ENCODE results near the gene TANC1.

TANC1 gene

GRCh38 chr2:159080641-159081040 lies 112.2 kb downstream of the TANC1 start:
- no peaks in the 10 kb centered on the region for H3K36me3 ChIP-seq (ENCODE audit: control insufficient read depth in 2 of 2, insufficient read depth in 2 of 2, low read length in 2 of 2)
- no peak overlapping the region for H3K4me3 ChIP-seq (ENCODE audit: low read length in 2 of 2)
- H3K9ac ChIP-seq (ENCODE audit: low read depth in 1 of 2, low read length in 2 of 2), result no peak overlapping the region
- H3K27me3 ChIP-seq (ENCODE audit: control insufficient read depth in 2 of 2, insufficient read depth in 2 of 2, low read length in 2 of 2), result no peaks in the 10 kb centered on the region
- peaks cover 2% of the 10 kb centered on the region in 2 donors for H3K4me1 ChIP-seq (ENCODE audit: control insufficient read depth in 2 of 2, insufficient read depth in 2 of 2, low read length in 2 of 2)
- H3K27ac ChIP-seq (ENCODE audit: low read depth in 2 of 2, low read length in 2 of 2), result no peak overlapping the region
- H3K9me3 ChIP-seq (ENCODE audit: control insufficient read depth in 2 of 2, low read length in 2 of 2), result no peaks in the 10 kb centered on the region

GRCh38 chr2:159082119-159082518 lies 113.7 kb downstream of the TANC1 start:
- H3K36me3 ChIP-seq (ENCODE audit: control insufficient read depth in 2 of 2, insufficient read depth in 2 of 2, low read length in 2 of 2), result no peaks in the 10 kb centered on the region
- H3K27ac ChIP-seq (ENCODE audit: low read depth in 2 of 2, low read length in 2 of 2), result no peak overlapping the region
- no peaks in the 10 kb centered on the region for H3K27me3 ChIP-seq (ENCODE audit: control insufficient read depth in 2 of 2, insufficient read depth in 2 of 2, low read length in 2 of 2)
- H3K4me3 ChIP-seq (ENCODE audit: low read length in 2 of 2), result no peak overlapping the region
- no peak overlapping the region for H3K9ac ChIP-seq (ENCODE audit: low read depth in 1 of 2, low read length in 2 of 2)
- H3K9me3 ChIP-seq (ENCODE audit: control insufficient read depth in 2 of 2, low read length in 2 of 2), result no peaks in the 10 kb centered on the region
- H3K4me1 ChIP-seq (ENCODE audit: control insufficient read depth in 2 of 2, insufficient read depth in 2 of 2, low read length in 2 of 2), result peaks cover 2 to 3% of the 10 kb centered on the region in 2 donors

GRCh38 chr2:159084384-159085370 lies 116.2 kb downstream of the TANC1 start:
- Histone ChIP-seq H3K9me3 (ENCODE audit: control insufficient read depth in 2 of 2, low read length in 2 of 2) (no peaks in the 10 kb centered on the region), H3K27ac (ENCODE audit: low read depth in 2 of 2, low read length in 2 of 2) (peak overlapping the region; percentile 27 to 38), H3K27me3 (ENCODE audit: control insufficient read depth in 2 of 2, insufficient read depth in 2 of 2, low read length in 2 of 2) (no peaks in the 10 kb centered on the region), H3K4me3 (ENCODE audit: low read length in 2 of 2) (no peak overlapping the region), H3K9ac (ENCODE audit: low read depth in 1 of 2, low read length in 2 of 2) (no peak overlapping the region), H3K36me3 (ENCODE audit: control insufficient read depth in 2 of 2, insufficient read depth in 2 of 2, low read length in 2 of 2) (no peaks in the 10 kb centered on the region), H3K4me1 (ENCODE audit: control insufficient read depth in 2 of 2, insufficient read depth in 2 of 2, low read length in 2 of 2) (peaks cover 3 to 6% of the 10 kb centered on the region in 2 donors)

- Histone ChIP-seq H3K27me3 (ENCODE audit: control insufficient read depth in 2 of 2, insufficient read depth in 2 of 2, low read length in 2 of 2) (no peaks in the 10 kb centered on the region), H3K4me1 (ENCODE audit: control insufficient read depth in 2 of 2, insufficient read depth in 2 of 2, low read length in 2 of 2) (peaks cover 14 to 20% of the 10 kb centered on the region in 2 donors), H3K27ac (ENCODE audit: low read depth in 2 of 2, low read length in 2 of 2) (no peak overlapping the region), H3K9me3 (ENCODE audit: control insufficient read depth in 2 of 2, low read length in 2 of 2) (no peaks in the 10 kb centered on the region), H3K9ac (ENCODE audit: low read depth in 1 of 2, low read length in 2 of 2) (no peak overlapping the region), H3K36me3 (ENCODE audit: control insufficient read depth in 2 of 2, insufficient read depth in 2 of 2, low read length in 2 of 2) (no peaks in the 10 kb centered on the region), H3K4me3 (ENCODE audit: low read length in 2 of 2) (no peak overlapping the region)
These were observed 117.9 kb downstream of the TANC1 start for GRCh38 chr2:159086342-159086741.

- H3K9ac ChIP-seq (ENCODE audit: low read depth in 1 of 2, low read length in 2 of 2), result no peak overlapping the region
- H3K4me1 ChIP-seq (ENCODE audit: control insufficient read depth in 2 of 2, insufficient read depth in 2 of 2, low read length in 2 of 2), result peaks cover 18 to 24% of the 10 kb centered on the region in 2 donors
- H3K27ac ChIP-seq (ENCODE audit: low read depth in 2 of 2, low read length in 2 of 2), result no peak overlapping the region
- no peaks in the 10 kb centered on the region for H3K27me3 ChIP-seq (ENCODE audit: control insufficient read depth in 2 of 2, insufficient read depth in 2 of 2, low read length in 2 of 2)
- H3K36me3 ChIP-seq (ENCODE audit: control insufficient read depth in 2 of 2, insufficient read depth in 2 of 2, low read length in 2 of 2), result no peaks in the 10 kb centered on the region
- H3K9me3 ChIP-seq (ENCODE audit: control insufficient read depth in 2 of 2, low read length in 2 of 2), result no peaks in the 10 kb centered on the region
- no peak overlapping the region for H3K4me3 ChIP-seq (ENCODE audit: low read length in 2 of 2)
These were observed 118.4 kb downstream of the TANC1 start for GRCh38 chr2:159086826-159087225.

- H3K27ac ChIP-seq (ENCODE audit: low read depth in 2 of 2, low read length in 2 of 2), result no peak overlapping the region
- H3K4me1 ChIP-seq (ENCODE audit: control insufficient read depth in 2 of 2, insufficient read depth in 2 of 2, low read length in 2 of 2), result peaks cover 36 to 43% of the 10 kb centered on the region in 2 donors
- no peaks in the 10 kb centered on the region for H3K36me3 ChIP-seq (ENCODE audit: control insufficient read depth in 2 of 2, insufficient read depth in 2 of 2, low read length in 2 of 2)
- H3K27me3 ChIP-seq (ENCODE audit: control insufficient read depth in 2 of 2, insufficient read depth in 2 of 2, low read length in 2 of 2), result no peaks in the 10 kb centered on the region
- H3K4me3 ChIP-seq (ENCODE audit: low read length in 2 of 2), result no peak overlapping the region
- no peak overlapping the region for H3K9ac ChIP-seq (ENCODE audit: low read depth in 1 of 2, low read length in 2 of 2)
- H3K9me3 ChIP-seq (ENCODE audit: control insufficient read depth in 2 of 2, low read length in 2 of 2), result no peaks in the 10 kb centered on the region
These were observed 120.5 kb downstream of the TANC1 start for GRCh38 chr2:159088906-159089305.

GRCh38 chr2:159089543-159089942 lies 121.1 kb downstream of the TANC1 start:
- no peak overlapping the region for H3K9ac ChIP-seq (ENCODE audit: low read depth in 1 of 2, low read length in 2 of 2)
- no peaks in the 10 kb centered on the region for H3K36me3 ChIP-seq (ENCODE audit: control insufficient read depth in 2 of 2, insufficient read depth in 2 of 2, low read length in 2 of 2)
- no peaks in the 10 kb centered on the region for H3K27me3 ChIP-seq (ENCODE audit: control insufficient read depth in 2 of 2, insufficient read depth in 2 of 2, low read length in 2 of 2)
- no peak overlapping the region for H3K4me3 ChIP-seq (ENCODE audit: low read length in 2 of 2)
- no peaks in the 10 kb centered on the region for H3K9me3 ChIP-seq (ENCODE audit: control insufficient read depth in 2 of 2, low read length in 2 of 2)
- H3K27ac ChIP-seq (ENCODE audit: low read depth in 2 of 2, low read length in 2 of 2), result no peak overlapping the region
- peaks cover 42 to 50% of the 10 kb centered on the region in 2 donors for H3K4me1 ChIP-seq (ENCODE audit: control insufficient read depth in 2 of 2, insufficient read depth in 2 of 2, low read length in 2 of 2)

GRCh38 chr2:159090514-159091201 lies 122.2 kb downstream of the TANC1 start:
- H3K27ac ChIP-seq (ENCODE audit: low read depth in 2 of 2, low read length in 2 of 2), result peak overlapping the region in 1 of 2 donors; percentile 38
- H3K4me3 ChIP-seq (ENCODE audit: low read length in 2 of 2), result no peak overlapping the region
- peaks cover 40 to 55% of the 10 kb centered on the region in 2 donors for H3K4me1 ChIP-seq (ENCODE audit: control insufficient read depth in 2 of 2, insufficient read depth in 2 of 2, low read length in 2 of 2)
- H3K27me3 ChIP-seq (ENCODE audit: control insufficient read depth in 2 of 2, insufficient read depth in 2 of 2, low read length in 2 of 2), result no peaks in the 10 kb centered on the region
- peak overlapping the region in 1 of 2 donors; percentile 8 for H3K9ac ChIP-seq (ENCODE audit: low read depth in 1 of 2, low read length in 2 of 2)
- H3K36me3 ChIP-seq (ENCODE audit: control insufficient read depth in 2 of 2, insufficient read depth in 2 of 2, low read length in 2 of 2), result no peaks in the 10 kb centered on the region
- H3K9me3 ChIP-seq (ENCODE audit: control insufficient read depth in 2 of 2, low read length in 2 of 2), result no peaks in the 10 kb centered on the region

- peaks cover 0 to 1% of the 10 kb centered on the region in 2 donors for H3K9me3 ChIP-seq (ENCODE audit: control insufficient read depth in 2 of 2, low read length in 2 of 2)
- H3K9ac ChIP-seq (ENCODE audit: low read depth in 1 of 2, low read length in 2 of 2), result peak overlapping the region; percentile 8 to 15
- peak overlapping the region; percentile 61 to 62 for H3K27ac ChIP-seq (ENCODE audit: low read depth in 2 of 2, low read length in 2 of 2)
- H3K4me3 ChIP-seq (ENCODE audit: low read length in 2 of 2), result no peak overlapping the region
- peaks cover 40 to 55% of the 10 kb centered on the region in 2 donors for H3K4me1 ChIP-seq (ENCODE audit: control insufficient read depth in 2 of 2, insufficient read depth in 2 of 2, low read length in 2 of 2)
- H3K36me3 ChIP-seq (ENCODE audit: control insufficient read depth in 2 of 2, insufficient read depth in 2 of 2, low read length in 2 of 2), result no peaks in the 10 kb centered on the region
- H3K27me3 ChIP-seq (ENCODE audit: control insufficient read depth in 2 of 2, insufficient read depth in 2 of 2, low read length in 2 of 2), result no peaks in the 10 kb centered on the region
These were observed 122.9 kb downstream of the TANC1 start for GRCh38 chr2:159091381-159091780.

- H3K4me1 ChIP-seq (ENCODE audit: control insufficient read depth in 2 of 2, insufficient read depth in 2 of 2, low read length in 2 of 2), result peaks cover 40 to 55% of the 10 kb centered on the region in 2 donors
These were observed 123.5 kb downstream of the TANC1 start for GRCh38 chr2:159091976-159092375.

More at GRCh38 chr2:159091976-159092375, 123.5 kb downstream of the TANC1 start:
- Histone ChIP-seq H3K4me3 (ENCODE audit: low read length in 2 of 2) (peak overlapping the region in 1 of 2 donors; percentile 45), H3K9ac (ENCODE audit: low read depth in 1 of 2, low read length in 2 of 2) (no peak overlapping the region), H3K27ac (ENCODE audit: low read depth in 2 of 2, low read length in 2 of 2) (peak overlapping the region; percentile 61 to 62), H3K27me3 (ENCODE audit: control insufficient read depth in 2 of 2, insufficient read depth in 2 of 2, low read length in 2 of 2) (no peaks in the 10 kb centered on the region), H3K9me3 (ENCODE audit: control insufficient read depth in 2 of 2, low read length in 2 of 2) (peaks cover 0 to 3% of the 10 kb centered on the region in 2 donors), H3K36me3 (ENCODE audit: control insufficient read depth in 2 of 2, insufficient read depth in 2 of 2, low read length in 2 of 2) (no peaks in the 10 kb centered on the region)
